Activated CD4-positive, alpha-beta T cell treated with anti-CD3 and anti-CD28 coated beads, Interleukin-2, amount 50 U/mL, for 48 hours (primary cell): ENCODE data around the gene SLC29A2.

ENCODE experiments used
- DNase-seq, 2 experiments: peaks; one replicate each; pipeline ENCODE4 v3.0.0-alpha.2; 2020

Gene SLC29A2

DNA sequence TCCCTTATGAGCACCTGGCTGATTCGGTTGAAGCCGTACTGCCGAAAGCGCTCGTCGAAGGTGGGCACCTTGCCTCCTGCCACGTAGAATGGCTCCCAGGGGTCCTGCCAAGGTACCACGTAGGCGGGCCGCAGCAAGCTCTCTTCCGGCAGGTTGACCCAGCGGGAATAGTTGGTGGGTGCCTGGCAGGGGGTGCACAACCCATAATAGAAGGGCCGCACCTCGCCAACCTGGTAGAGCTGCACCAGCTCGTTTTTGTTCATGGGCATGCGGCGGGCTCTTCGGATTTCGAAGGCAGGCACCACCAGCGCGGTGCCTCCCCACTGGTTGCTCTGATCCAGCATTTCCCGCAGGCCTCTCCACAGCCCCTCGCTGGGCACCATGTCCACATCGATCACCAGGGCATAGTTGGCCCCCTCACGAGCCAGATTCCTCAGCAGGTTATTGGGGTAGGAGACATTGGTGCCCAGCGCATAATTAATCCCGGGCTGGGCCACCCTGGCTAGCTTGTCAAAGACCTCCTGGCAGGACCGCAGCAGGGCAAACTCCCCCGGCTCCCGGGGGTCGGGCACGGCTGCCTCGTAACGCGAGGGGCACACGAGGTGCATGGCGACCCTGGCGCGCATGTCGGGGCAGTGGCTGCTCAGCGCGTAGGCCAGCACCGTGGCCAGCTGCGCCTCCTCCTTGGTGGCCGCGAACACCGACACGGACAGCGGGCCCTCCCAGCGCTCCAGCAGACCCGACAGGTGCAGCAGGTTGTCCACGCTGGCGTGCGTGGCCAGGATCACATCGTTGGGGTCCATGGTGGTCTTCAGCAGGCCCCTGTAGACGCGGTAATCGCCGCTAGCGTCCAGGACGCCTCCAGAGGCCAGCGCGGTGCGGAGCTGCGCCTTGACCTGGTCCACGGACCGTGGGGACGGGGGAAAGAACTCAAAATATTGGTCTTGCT lies 24.8 kb downstream of the SLC29A2 start:
- DNase-seq: no peak

DNA sequence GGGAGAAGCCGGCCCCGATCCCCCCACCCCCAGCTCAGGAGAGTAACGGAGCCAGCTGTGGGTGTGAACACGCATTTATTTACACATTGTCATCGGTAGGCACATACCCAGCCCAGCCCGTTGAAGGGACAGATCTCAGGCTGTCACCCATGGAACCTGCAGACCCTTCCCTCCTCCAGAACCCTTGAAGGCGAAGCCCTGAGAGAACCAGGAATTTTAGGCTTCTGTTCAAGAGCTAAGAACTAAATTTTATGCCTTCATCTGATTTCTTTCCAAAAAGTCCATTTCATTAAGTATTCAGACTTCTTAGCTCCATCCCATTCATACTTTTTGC lies 26.3 kb downstream of the SLC29A2 start:
- DNase-seq: no peak

DNA sequence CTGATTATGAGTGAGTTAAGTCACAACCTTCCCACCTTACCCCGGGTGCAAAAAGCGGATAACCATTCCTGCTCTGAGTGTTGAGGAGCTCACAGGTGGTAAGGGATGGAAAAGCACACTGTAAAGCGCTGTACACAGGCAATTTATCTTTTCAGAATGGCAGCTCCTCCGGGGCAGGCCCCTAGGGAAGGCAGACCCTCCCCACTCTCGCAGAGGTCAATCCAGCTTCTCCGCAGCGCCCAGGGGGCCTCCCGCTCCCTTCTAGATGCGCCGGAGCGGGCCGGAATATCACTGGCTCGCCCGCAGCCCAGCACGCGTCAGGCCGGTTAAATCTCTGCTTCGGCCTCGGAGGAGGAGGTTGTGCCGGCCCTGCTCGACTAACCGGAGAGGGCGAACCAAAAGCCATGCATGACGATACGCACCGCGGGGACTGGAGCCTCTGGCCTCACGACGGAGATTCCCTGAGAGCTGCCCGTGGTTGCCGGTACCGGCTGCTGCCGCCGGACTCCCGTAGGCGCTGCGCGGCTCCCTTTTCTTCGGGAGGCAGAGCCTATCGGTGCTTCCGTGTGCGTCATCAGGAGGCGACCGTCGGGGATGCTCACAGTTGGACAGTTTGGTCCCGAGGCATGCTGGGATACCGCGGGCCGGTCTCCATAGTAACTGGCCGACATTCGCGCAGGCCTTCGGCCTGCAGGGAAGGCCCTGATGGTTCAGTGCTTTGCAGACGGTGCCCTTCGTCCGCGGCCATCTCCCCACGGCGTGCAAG lies 26.8 kb downstream of the SLC29A2 start, which contains the start of gene BRMS1:
Gene BRMS1 (minus strand): TSS at position 555 of the 766 bp plus-strand sequence. CDS start 2,870 bp downstream, outside the sequence.
- peak; percentile 97 to 98 for DNase-seq

DNA sequence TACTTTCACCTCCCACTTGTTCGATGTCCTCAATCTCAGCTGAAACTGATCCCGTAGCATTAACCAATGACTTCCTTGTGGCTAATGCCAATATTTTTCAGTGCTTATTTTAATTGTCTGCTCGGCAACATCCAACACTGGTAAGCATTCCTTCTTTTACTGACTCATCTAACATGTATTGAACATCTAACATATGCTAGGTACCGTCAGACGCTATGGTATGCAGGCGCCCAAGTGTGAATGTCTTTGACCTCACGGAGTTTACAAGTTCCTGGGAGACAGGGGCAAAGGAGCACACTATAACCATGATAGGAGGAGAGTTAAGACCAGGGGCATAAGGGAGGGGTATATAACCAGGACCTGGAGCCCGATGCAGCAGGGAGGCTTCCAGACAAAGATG lies 28.4 kb downstream of the SLC29A2 start:
- DNase-seq: no peak

DNA sequence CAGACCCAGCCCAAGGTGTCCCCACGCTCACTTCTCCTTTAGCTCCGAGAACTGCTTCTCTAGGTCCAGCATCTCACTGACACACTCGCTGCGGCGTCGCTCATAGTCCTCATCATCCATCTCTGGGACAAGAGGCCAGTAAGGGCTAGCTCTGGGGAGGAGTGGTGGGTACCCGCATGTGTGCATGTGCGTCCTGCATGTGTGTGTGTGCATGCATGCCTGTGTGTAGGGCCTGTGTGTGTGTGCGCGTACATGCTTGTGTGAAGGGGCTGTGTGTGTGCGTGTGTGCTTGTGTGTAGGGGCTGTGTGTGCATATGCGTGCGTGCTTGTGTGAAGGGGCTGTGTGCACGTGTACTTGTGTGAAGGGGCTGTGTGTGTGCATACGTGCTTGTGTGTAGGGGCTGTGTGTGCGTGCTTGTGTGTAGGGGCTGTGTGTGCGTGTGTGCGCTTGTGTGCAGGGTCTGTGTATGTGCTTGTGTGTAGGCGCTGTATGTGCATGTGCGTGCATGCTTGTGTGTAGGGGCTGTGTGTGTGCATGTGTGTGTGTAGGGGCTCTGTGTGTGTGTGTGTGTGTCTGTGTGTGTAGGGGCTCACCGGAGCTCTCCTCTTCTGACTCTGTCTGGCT lies 29.9 kb downstream of the SLC29A2 start:
- no peak for DNase-seq

DNA sequence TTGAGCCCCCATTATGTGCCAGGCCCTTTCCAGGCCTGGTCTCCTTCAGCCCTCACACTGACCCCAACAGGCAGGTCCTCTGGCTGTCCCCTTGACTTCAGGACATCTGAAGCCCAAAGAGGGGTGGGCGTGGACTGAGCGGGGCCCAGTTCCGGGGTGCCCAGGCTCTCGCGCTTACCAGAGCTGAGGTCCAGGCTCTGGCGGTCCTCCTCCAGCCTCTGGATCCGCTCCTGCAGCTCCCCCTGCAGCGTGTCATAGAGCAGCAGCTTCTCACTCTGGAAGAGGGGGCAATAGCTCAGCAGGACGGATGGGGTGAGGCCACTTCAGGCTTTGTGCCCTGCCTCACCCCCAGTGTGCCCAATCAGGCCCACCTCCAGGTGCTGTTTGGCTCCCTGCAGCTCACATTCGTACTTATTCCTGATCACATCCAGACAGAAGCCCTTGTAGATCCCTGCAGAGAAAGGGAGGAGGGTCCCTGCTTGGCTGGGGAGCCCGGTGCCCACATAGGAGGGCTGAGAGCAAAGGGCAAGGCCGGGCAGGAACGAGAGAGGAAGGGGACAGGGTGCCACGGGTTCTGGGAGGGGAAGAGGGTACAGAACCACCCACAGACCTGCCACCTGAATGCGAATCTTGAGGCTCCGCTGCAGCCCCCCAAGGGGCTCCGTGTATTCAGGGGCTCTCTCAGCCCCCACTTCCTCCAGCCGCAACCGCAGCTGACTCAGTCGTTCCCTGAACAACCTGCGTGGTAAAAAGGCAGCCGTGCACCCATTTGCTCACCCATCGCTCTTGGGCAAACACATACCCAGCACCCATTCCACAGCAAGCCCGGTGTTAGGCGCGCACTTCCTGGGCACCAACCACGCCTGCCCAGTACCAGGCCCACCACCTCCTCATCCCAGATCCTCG lies 30.7 kb downstream of the SLC29A2 start:
- no peak for DNase-seq

DNA sequence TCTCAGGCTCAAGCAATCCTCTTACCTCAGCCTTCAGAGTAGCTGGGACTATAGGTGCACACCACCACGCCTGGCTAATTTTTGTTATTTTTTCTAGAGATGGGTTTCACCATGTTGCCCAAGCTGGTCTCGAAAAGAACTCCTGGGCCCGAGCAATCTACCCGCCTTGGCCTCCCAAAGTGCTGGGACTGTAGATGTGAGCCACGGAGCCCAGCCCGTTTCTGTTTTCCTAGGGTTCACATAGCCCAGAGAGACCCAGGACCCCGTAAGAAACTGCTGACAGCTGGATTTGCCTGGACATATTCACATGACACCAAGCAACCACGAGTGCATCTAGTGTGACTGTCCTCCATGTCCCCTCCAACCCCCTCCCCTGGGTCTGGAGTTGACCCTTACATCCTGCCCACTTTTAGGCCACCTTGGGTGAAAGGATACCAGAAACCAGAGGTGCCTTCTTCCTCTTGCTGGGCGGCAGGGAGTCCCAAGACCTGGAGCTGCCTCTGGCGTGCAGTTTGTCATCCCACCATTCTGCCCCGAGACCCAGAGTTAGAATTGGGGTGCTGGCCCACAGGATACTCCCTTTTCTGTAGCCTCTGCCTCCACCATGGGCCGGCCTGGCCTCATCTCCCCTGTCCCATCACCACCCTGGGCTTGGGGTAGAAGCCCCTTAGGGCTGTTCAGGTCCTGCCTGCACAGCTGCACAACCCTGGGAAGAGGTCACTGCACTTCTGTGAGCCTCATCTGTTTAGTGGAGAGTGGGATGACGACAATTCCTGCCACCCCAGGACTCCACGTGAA lies 31.7 kb downstream of the SLC29A2 start:
- DNase-seq: no peak

DNA sequence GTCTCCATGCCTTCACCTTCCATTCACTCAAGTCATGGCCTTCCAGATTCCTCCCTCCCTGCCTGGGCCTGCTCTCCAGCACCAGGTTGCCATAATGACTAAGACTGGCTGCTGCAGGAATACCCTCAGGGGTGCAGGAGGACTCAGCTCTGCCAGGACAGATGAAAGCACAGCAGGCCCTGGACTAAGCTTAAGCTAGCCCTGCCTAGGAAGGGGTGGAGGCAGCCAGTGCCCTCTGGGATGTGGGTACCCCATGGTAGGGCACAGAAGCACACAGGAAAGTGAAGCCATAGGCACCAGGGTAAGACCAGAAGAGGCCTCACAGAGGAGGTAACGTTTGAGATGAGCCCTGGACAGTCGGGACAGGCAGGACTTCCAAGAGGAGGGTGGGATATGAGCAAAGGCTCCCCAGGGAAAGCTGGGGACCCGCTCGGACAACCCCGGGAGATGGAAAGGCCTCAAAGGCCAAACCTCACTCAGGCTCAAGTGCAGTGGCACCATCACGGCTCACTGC lies 32.3 kb downstream of the SLC29A2 start:
- no peak for DNase-seq

DNA sequence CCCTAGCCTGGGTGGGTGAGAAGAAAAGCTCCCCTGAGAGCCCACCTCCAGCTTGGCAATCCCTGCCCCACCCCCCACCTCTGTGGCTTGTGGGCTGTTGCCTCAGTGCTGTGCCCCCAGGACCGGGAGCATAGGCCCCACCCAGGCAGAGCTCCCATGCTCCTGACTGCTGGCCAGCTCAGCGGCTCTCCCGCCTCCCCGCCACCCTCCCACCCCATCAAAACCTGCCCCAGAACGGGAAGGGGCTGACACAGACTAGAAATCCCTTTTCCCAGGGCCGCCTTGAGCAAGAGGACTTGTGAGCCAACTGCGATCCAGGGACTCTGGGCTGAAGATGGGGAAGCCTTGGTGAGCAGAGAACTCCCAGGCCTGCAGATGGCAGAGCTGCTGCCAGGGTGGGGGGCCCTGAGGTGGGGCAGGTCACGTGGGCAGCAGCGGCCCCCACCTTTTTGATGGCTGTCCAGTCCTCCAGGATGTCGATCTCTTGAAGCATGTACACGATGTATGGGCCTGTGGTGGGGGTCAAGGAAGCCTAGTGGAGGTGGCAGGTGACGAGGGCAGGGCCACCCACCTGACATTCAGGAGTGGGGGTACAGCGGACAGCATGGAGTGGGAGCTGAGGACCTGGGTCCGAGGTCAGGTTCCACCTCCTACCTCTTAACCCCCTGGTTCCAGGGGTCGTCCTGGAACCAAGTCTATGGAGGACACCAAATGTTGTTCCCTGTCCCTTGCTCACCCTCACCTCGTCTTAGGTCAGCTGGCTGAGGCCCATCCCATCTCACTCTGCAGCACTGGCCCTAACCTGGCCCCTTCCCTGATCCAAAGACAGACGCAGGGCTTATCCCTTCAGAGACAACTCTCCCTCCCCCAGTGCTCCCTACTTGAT lies 33.0 kb downstream of the SLC29A2 start:
- no peak for DNase-seq

DNA sequence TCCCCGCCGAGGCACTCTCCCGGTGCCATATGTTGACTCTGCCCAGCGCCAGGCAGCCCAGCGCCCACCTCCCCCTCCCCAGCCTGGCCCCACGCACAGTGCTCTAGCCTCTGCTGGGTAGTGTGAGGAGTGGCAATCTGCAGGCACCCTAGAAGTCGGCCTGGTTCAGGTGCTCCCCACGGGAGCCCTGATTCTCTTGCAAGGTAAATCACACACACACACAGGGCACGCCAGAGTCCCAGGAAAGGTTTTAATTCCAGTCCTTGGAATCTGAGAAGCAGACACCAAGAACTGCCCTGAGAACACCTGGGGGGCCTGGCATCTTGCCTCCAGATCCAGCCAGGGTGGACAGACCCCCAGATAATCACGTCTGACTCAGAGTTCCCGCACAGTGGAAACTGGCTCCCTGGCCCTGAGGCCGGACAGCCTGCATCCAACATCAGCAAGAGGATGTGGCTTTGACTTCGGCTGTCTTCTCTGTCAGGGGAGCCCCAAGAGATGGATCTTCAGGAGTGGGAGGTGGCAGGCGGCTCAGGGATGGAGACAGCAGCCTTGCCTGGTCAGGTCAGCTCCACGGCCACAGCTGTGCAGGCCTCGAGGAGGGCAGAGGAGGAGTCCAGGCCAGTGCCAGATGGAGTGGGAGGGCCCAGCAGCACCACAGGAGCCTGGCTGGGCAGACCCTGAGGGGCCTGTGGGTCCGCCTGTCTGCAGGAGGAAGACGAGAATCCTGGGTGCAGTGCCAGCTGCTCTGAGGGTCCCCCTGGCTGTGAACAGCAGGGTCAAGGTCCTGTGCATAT lies 34.3 kb downstream of the SLC29A2 start:
- no peak for DNase-seq

DNA sequence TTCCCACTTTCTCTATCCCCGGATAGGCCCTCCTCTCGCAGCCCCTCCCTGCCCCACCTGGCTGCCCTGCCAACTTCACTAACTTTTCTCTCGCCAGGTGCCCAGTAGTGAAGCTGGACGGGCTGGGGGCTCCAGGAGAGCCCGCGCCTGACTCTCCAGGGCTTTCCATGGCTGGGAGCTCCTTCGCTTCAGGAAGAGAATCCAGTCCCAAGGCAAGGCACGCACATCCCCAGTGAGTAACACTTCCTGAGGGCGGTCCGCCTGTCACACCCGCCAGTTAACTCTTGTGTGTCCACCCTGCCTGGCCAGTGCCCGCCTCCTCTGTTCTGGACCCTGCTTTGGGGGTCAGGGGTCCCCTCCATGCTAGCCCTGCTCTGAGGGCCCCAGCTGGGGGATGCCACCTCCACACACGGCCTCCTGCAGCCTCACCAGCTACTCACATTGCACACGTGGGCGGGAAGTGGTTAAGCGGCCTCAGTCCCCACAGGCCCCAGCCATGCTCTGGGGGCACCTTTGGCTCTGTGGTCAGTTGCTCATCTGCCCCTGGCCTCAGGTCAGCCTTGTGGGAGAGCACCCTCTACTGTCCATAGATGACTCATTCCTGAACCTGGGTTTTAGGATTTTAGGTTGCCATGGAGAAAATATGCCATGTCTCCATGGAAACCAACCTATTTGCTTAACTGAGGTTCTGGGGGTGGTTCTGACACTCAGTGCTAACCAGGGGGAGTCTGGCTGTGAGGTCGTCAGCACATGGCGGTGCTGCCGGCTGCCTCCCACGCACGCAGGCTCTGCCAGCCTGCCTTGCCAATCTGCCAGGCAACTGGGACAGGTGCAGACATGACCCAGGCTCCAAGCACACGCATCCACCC lies 35.1 kb downstream of the SLC29A2 start, which contains the start of gene RIN1:
Gene RIN1 (minus strand): TSS at position 201 of the 869 bp plus-strand sequence. CDS start 32 bp downstream, at position 169.
- peak; percentile 70 to 79 for DNase-seq

DNA sequence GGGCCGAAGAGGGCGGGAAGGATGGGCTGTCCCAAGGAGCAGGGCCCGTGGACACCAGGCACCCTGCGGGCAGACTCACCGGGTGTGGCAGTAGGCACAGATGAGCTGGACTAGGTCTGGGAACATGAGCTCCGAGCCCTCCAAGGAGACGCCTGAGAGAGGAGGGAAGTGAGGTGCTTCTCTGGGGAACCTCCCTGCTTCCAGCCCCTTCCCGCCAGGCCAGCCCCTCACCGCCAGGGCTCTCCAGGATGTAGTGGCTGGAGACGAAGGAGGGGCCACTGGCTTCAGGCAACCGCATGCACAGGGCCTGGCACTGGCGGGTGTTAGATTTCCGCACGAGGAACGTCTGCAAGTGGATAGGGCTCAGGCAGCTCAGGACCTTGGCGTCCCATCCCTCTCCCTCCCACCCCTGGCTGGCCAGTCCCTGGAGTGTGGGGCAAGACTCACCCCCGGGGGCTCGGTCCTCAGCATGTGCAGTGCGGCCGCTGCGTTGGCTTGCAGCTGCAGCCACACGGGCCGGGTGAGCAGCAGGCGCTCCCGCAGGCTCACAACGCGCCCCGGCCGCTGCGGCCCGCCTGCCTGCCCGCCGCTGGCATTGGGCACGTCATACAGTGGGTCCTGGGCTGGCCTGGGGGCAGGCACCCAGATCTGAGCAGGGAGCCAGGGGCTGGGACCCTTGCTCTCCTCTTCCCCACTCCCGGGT lies 35.9 kb downstream of the SLC29A2 start:
- DNase-seq: no peak

DNA sequence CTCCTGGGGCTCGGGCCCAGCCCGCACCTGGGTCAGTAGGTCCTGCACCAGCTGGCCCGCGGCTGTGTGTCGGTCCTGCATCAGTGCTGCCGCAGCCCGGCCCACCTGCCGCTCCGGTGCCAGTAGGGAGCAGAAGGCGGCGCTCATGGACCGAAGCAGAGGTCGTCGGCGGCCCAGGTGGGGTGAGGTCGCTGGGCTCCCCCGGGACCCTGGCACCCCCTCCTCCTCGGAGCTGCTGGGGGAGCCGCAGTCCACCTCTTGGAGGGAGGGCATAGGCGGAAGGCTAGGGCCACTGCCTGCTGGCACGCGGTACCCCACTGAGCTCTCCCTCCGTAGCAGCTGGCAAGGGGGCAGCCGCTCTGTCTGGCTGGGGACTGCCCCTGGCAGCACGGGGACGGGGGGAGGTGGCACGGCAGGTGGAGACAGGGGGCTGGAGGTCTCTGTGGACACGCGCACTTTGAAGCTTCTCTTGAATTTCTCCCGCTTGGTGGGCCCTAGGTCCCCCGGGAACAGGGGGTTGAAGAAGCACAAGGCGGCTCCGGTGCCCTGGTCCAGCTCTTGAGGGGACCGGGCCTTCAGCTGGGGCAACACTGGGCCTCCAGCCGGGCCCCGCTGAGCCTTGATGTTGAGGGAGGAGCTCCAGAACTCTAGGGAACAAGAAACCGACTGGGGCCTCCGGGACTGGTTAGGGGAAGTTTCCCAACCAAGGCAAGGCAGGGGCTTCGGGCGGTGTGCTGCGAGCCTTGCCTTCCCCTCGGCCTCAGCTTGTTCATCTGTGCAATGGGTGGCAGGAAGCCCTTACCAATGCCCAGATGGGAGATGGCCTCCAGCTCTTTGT lies 36.7 kb downstream of the SLC29A2 start:
- no peak for DNase-seq

DNA sequence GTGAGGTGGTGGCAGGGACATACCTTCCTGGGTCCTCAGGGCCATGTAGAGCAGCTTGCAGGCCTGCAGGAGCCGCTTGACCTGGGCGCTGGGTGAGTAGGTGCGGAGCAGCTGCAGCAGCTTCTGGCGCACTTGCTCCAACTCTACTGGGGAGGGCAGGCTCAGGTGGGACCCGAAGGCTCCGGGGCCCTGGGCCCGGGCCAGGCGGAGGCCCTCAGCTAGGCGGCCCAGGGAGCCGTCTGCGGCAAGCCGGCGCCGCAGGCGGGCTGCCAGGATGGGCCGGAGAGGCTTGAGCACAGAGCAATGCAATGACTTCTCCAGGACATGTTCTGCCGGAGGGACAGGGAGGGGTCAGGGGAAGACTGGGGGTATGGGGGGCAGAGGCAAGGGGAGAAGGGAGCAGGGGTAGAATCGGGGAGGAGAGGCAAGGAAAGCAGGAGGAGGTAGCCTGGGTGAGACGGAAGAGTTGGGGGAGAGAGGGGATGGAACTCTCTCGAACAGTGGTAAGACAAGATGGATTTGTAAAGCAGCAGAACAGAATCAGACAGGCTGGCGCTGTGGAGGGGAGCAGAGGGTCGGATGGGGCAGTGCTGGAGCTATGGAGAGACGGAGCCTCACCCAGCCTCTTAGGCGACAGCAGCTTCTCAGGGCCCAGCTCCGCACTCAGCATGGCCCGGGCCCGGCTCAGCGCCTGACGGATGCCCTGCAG lies 37.5 kb downstream of the SLC29A2 start:
- no peak for DNase-seq

DNA sequence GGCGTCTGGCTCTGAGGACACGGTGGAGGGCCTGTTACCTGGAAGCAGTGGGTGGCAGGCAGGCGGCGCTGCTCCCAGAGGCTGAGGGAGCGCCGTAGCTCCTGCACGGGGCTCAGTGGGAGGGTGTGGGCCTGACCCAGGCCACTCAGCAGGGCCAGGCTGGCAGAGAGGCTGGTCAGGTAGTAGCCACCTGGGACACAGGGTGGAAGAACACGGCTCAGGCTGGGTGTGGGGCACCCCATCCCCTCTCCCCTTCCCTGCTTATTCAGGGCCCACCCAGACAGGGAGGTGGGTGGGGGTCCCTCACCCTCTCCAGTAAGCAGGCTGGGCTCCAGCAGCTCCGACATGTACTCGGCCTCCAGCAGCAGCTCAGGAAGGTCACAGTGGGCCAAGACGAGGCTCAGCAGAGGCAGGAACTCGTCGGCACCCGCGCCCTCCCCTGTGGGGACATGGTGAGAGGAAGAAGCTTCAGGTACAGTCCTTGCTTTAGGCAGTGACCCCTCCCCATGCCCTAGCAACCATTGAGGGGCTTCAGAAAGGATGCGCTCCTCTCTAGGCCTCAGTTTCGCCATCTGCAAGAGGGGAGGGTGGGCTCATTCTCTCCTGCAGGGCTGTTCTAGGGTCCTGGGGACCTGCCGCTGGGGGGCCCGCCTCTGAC lies 38.2 kb downstream of the SLC29A2 start:
- no peak for DNase-seq
